ENCODE data around the gene CTSD.

CTSD gene

DNA sequence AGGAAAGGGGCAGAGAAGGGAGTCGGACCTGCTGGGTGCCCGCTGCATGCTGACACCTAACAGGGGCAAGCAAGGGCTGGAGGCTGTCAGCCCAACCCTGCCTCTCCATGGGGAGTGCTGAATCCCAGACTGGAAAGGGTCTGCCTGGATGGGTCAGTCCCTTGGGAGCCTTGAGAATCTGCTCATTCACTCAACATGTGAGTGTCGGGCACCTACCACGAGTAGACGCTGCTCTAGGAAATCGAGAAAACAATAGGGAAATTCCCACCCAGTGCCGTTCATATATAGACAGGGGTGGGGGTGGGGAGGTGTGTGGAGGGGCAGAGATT, 4.4 kb upstream of the CTSD start:
- DNase-seq = no peak

DNA sequence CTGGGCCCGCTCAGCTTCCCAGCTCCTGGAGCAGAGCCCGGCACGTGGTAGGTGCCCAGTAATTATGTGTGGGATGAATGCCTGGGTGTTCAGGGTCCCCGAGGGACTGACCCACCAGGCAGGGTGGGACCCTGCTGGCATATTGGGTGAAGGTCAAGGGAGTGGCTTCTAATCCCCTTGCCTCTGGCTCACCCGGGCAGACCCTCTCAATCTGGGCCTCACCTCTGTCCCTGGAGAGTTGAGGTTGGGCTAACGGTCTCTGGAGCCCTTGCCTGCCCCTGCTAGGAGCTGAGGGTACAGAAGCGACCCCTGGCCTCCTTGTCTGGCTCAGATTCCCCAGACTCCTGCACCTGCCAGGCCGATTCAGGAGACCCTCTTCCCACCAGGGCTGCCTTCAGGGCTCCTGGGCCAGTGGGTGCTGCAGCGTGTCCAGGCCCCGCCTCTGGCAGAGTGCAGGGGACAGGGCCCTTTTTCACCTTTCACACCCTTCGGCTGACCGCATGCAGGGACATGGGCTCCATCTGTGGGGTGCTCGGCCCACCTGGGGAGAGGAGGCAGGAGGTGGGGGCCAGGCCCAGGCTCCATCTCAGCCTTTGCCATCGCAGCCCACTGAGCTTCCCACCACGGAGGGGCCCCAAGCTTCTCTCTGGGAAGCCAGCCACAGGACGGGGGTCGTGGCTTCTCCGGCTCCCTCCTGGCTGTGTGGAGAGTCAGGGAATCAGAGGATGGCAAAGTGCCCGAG, 3.8 kb upstream of the CTSD start:
- DNase-seq = no peak

GRCh38 chr11:1766719-1767398, 3.1 kb upstream of the CTSD start:
- no peak for DNase-seq

DNA sequence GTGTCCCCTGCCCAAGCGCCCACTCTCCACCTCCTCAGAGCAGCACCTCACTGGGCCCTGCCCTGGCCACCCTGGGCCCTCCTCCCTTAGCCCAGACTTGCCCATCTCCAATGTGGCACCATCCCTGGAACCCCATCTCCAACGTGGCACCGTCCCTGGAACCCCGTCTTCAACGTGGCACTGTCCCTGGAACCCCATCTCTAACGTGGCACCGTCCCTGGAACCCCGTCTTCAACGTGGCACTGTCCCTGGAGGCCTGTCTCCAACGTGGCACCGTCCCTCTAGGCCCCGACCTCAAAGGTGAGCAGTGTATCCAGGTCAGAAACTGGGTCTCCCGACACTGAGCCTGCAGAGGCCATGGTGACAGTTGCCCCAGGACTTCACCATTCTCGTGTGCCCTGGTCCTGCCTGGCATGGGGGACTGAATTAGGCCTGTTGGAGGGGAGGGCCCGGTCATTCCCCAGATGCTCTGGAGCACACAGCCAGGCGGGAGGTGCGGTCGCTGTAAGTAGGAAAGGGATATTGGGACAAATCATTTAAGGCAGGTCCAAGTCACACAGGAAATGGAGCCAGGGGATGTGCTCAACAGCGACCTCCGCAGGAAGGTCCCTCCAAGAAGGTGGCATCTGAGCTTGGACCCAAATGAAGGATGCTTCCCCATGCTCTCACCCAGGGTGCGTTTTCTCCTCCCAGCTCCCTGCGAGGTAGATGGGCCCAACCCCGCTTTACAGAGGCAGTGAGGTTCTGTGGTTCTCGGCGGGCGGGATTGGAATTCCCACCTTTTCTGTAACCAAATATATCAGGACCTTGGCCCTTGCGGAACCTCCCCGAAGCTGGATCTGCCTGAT, 2.4 kb upstream of the CTSD start:
- no peak for DNase-seq

- no peak for DNase-seq
These were observed 361 bp downstream of the CTSD start for GRCh38 chr11:1763336-1763795.

DNA sequence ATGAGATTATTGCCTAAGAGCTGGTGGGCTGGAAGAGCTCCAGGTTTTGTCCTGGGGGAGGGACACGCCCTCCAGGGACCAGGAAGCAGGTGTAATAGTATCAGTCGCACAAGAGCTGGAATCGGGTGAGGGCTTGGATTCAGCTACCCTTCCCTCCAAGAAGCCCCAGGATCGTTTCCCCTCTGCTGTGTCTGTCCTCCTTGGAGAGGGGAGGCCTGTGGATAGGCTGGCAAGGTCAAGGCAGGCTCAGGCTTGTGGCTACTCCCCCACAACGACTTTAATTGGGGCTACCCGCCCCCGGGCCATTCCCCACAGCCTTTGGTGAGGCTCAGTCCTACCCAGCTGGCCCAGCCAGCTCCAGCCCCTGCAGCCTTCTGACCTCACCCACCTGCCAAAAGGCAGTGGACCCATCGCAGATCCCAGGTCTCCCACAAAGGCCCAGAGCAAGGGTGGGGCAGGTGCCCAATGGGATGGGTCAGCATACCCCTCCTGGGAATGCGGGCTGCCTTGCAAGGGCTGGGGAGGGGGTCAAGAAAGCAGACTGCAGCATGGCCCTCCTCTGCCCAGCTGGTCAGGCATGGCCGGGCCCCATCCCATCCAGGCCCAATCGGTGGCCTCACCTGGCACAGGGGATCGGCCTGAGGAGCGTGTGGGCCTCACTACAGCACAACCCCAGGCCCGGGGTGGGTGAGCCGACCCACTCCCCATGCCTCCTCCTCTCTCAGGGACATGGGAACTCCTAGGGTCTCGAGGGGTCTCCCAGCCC, 1.0 kb downstream of the CTSD start:
- DNase-seq = peak in 1 of 2 experiments; percentile 27

DNA sequence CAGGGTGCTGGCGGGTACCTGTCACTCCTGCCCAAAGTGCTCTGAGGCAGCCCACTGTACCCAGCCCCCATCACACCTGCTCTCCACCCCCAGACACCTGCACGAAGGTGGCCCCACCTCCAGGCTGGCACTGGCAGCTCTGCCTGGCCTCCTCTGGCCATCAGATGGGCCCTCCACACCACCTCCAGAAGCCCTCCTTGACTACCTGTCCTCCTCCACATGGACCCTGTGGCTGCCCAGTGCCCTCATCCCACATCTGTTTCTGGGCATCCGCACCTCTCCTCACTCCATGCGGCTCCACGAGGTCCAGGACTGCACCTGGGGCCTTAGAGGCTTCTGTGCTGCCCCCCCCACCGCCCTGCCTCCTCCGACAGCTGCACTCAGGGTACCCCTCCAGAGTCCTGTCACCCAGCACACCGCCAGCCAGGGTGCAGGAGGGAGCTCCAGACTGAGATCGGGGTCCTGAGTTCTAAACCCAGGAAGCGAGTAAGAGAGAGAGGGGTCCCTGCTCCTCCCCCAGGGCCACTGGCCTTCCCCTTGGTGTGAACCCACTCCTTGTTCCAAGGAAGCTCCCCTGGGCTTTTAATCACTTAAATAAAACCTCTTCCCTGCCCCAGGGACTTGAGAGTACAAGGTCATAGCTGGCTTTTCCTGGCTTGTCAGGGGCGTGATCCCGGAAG, 1.7 kb downstream of the CTSD start:
- no peak for DNase-seq

- no peak for DNase-seq
These were observed 2.4 kb downstream of the CTSD start for GRCh38 chr11:1761110-1761856.

- DNase-seq = no peak
These were observed 3.2 kb downstream of the CTSD start for GRCh38 chr11:1760351-1761109.

DNA sequence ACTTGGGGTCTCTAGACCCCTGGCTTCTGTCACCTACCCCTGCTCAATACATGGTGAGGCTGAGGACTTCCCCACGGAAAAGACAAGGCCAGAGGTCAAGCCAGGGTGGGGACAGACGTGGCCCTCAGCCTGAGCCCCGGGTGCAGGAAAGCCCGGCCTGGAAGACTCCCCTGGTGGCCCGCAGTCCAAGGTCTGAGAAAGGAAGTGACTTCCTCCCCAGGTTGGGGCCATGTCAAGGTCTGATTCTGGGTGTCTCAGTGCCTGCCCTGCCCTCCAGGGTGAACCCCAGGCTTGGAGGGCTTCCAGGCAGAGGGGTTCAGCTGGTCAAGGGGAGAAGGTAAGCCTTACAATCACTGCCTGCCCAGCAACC, 3.9 kb downstream of the CTSD start:
- DNase-seq = no peak

DNA sequence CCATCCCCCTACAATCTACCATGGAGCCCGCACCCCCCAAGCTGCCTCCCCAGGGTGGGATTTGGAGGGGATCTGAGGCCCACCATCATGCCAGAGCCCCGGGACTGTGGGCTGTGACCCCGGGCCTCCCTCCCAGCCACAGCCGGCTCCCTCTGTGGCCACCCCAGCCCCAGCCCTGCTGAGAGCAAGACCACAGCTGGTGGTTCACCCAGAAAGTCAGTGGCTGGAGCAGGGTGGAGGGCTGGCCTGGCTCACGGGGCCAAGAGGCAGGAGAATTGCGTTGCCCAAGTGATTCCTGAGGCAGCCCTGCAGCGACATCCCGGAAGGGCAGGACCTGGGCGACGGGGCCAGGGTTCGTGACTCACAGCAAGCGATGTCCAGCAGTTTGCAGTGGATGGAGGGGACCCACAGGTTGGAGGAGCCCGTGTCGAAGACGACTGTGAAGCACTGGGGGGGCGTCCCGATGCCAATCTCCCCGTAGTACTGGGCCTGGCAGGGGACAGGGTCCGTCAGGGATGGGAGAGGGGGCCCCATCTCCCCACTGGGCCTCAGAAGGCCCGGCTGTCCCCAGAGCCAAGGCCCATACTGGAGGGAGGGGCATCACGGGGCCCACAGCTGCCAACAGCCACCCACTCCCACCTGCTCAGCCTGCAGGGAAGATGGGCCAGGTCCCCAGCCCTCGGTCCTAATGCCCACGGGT, 4.4 kb downstream of the CTSD start:
- DNase-seq = no peak

DNA sequence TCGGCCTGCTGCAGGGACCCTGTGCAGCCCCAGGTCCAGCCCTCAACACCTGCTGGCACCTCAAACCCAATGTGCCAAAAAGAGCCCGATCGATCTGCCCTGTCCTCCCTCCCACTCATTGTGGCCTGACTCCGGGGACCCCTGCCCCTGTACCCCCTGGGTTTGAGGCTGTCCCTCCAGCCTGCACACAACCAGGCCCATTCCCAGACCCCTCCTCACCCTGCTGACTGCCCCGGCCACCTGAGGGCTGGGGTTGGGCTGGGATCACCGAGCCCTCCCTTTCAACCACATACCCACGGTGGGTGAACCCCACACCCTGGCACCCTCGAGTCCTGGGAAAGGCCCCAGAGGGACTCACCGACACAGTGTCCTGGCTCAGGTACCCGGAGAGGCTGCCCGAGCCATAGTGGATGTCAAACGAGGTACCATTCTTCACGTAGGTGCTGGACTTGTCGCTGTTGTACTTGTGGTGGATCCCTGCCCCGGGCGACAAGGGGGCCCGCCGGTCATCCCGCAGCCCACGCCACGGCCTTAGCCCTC, 5.0 kb downstream of the CTSD start:
- no peak for DNase-seq

GRCh38 chr11:1757861-1758610, 5.7 kb downstream of the CTSD start:
- DNase-seq = peak; percentile 99 to 100

DNA sequence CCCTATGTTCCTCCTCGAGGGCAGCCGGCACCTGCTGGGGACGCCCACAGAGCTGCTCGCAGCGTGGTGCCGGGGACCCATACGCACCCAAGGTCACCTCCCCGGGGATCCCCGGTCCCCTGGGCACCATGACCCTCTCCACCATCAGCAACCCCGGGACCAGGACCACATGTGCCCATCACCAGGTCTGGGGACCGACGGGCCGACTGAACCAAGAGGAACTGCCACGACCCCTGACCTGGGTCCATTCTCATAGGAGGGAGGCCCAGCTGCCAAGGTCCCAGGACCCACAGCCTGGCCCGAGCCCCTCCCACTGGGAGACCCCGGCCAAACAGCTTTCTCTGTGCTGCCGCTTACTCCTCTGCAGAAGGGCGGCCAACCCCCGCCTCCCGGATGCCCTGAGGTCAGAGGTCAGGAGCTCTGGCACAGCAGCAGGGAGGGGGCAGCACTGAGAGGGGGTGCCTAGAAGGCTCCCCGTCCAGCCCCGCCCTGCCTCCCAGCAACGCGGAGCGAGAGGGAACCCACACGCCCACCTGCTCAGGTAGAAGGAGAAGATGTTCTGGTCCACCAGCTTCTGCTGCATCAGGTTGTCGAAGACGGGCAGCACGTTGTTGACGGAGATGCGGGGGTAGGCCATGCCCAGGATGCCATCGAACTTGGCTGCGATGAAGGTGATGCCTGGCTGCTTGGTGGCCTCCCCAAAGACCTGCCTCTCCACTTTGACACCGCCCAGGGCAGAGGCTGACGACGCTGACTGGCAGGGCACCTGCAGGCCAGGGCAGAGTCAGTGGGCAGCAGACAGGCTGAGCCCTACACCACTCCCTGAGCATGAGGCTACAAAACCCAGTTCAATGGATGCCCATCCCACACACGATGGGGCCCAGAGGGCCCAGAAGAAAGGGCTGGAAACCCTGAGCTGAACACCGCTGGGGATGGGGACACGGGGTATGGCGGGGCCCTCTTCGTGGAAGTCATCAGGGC, 6.6 kb downstream of the CTSD start:
- DNase-seq = no peak

- no peak for DNase-seq
These were observed 7.8 kb downstream of the CTSD start for GRCh38 chr11:1755692-1756561.

DNA sequence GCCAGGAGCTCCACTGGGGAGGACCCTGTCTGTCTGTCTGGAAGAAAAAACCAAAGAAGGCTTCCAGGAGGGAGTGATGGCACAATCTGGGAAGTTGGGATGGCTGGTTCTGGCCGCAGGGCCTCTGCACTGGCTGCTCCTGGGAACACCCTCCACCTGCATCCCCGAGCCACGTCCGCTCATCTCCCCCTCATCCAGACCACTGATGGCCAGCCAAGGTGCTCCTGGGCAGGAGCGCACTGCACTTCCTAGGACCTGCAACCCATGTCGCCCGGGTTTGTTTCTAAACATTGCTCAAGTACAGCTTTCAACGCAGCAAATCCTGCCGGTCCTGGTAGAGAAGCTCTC, 8.4 kb downstream of the CTSD start:
- no peak for DNase-seq

All from Kasumi-1 (cell line).